ENCODE results near the gene IL18RAP.

- TF ChIP-seq, protein P1, sequence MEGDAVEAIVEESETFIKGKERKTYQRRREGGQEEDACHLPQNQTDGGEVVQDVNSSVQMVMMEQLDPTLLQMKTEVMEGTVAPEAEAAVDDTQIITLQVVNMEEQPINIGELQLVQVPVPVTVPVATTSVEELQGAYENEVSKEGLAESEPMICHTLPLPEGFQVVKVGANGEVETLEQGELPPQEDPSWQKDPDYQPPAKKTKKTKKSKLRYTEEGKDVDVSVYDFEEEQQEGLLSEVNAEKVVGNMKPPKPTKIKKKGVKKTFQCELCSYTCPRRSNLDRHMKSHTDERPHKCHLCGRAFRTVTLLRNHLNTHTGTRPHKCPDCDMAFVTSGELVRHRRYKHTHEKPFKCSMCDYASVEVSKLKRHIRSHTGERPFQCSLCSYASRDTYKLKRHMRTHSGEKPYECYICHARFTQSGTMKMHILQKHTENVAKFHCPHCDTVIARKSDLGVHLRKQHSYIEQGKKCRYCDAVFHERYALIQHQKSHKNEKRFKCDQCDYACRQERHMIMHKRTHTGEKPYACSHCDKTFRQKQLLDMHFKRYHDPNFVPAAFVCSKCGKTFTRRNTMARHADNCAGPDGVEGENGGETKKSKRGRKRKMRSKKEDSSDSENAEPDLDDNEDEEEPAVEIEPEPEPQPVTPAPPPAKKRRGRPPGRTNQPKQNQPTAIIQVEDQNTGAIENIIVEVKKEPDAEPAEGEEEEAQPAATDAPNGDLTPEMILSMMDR (IDR thresholded peaks at IDR 0.05): no peak
- TF ChIP-seq EP300 (IDR thresholded peaks at IDR 0.05) (no peak), POLR2A (IDR thresholded peaks at IDR 0.05) (no peak)
Observed at GRCh38 chr2:102424754-102425153, 1.8 kb downstream of the IL18RAP start.
